ENCODE results near the gene SMAD2. TPM values are rescaled to one million over a fixed set of nuclear protein-coding genes. Genes with fewer than 3 reads are reported as not detected.
A peak's percentile ranks its signal among the peaks of the same experiment; 100 is the strongest.
"Not testable (repeated sequence)": the region's sequence is repeated elsewhere in the genome, so short reads cannot be mapped to it uniquely, and the experiment has no call there.

Gene SMAD2
- polyA plus RNA-seq, 6 donors from 2014 or later, result 49.9 to 77.9 (median 61.0) TPM

- H3K4me3 Mint-ChIP-seq, result no peak overlapping the region
- DNase-seq (no peak), ATAC-seq (ENCODE audit: low read depth in 2 of 2) (no peak)
- no peaks in the 10 kb centered on the region for H3K4me1 Mint-ChIP-seq
- H3K27ac Mint-ChIP-seq, result no peak overlapping the region
- H3K36me3 Mint-ChIP-seq, result peaks cover 0 to 5% of the 10 kb centered on the region in 2 donors
- peaks cover 4 to 16% (median 7%) of the 10 kb centered on the region in 3 donors for H3K27me3 Mint-ChIP-seq
- peaks cover 4 to 43% (median 24%) of the 10 kb centered on the region in 7 donors for H3K9me3 Mint-ChIP-seq
Measured at GRCh38 chr18:47781561-47781960, 148.9 kb downstream of the SMAD2 start.

DNA sequence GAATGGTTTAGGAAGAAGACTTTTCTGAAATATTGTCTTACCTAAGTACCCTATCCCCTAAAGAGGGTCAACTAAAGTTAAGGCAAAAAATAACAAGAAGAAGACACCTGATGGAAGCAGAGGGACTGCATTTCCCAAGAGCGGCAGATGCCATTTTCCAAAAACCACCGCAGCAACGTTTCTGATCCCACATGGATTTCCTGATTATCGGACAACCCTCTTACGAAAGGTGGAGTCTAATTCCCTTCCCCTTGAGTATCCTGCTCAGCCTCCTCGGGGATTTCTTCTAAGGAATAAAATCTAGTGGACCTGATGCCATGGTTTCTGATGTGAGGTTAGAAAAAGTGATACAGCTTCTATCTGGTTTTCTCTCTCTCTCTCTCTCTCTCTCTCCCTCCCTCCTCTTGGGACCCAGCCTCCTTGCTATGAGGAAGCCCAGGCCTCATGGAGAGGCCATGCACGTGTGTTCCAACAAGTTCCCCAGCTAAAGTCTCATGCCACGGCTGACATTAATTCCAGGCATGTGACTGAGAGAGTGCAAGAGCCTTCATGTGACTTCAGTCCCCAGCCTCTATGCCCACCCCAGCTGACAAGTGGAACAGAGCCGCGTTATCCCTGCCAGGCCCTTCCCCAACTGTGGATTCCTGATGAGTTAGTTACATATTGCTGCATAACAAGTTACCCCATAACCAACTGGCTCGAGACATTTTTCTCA, 150.3 kb downstream of the SMAD2 start:
- no peak for ATAC-seq (ENCODE audit: low read depth in 2 of 2)
- Mint-ChIP-seq H3K4me3 (no peak overlapping the region), H3K4me1 (no peaks in the 10 kb centered on the region), H3K9me3 (peaks cover 0 to 29% (median 21%) of the 10 kb centered on the region in 7 donors), H3K27ac (peak overlapping the region in 1 of 6 donors; percentile 51), H3K27me3 (peaks cover 0 to 23% (median 9%) of the 10 kb centered on the region in 3 donors), H3K36me3 (no peaks in the 10 kb centered on the region)
- DNase-seq, result no peak

DNA sequence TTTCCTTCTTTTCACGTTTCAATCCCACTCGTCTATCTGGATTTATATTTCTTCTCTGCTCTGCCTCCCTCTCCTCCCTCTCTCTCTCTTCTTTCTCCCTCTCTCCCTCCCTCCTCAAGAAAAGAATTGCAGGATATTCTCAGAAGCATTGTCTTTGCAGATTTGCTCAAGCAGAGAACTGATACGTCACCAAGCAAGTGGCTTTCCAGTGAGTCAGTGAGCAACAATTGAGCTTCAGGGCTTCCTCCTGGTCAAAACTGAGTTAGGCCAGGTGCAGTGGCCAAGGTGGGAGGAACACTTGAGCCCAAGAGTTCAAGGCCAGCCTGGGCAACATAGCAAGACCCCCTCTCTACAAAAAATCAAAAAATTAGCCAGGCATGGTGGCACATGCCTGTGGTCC, 151.1 kb downstream of the SMAD2 start:
- H3K4me1 Mint-ChIP-seq, result no peaks in the 10 kb centered on the region
- no peaks in the 10 kb centered on the region for H3K36me3 Mint-ChIP-seq
- DNase-seq (no peak), ATAC-seq (ENCODE audit: low read depth in 2 of 2) (no peak)
- peaks cover 0 to 21% (median 16%) of the 10 kb centered on the region in 7 donors for H3K9me3 Mint-ChIP-seq
- H3K27me3 Mint-ChIP-seq, result peaks cover 0 to 21% (median 15%) of the 10 kb centered on the region in 3 donors
- H3K27ac Mint-ChIP-seq, result no peak overlapping the region
- H3K4me3 Mint-ChIP-seq, result no peak overlapping the region

DNA sequence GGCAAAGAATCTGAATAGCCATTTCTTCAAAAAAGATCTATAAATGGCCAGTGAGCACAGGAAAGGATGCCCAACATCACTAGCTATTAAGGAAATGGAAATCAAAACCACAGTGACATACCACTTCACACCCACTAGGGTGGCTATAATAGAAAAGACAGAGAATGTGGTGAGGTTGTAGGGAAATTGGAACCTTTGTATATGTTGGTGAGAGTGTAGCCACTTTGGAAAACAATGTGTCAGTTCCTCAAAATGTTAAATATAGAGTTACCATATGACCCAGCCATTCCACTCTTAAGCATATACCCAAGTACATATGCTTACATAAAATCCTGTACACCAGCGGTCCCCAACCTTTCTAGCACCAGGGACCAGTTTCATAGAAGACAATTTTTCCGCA, 152.8 kb downstream of the SMAD2 start:
- H3K27me3 Mint-ChIP-seq, result peaks cover 0 to 23% (median 19%) of the 10 kb centered on the region in 3 donors

DNA sequence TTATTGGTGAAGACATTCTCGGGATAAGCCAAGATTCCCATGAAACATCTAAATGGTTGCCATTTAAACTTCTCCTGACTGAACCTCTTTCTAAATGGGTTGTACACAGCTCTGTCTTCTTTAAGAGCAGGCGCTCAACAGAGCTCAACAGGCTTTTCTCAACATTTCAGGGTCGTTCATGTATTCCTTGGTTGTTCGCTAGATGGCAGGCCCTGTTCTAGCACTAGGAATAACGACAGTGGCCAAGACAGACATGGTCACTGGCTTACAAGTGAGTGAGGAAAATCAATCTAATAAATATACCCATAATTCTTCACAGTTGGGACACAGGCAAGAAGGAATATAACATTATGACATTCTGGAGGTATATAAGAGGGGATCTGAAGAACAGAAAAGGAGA, 154.5 kb downstream of the SMAD2 start:
- no peaks in the 10 kb centered on the region for H3K36me3 Mint-ChIP-seq
- H3K27ac Mint-ChIP-seq, result no peak overlapping the region
- ATAC-seq (ENCODE audit: low read depth in 2 of 2) (no peak), DNase-seq (no peak)
- peaks cover 0 to 32% (median 25%) of the 10 kb centered on the region in 3 donors for H3K27me3 Mint-ChIP-seq
- no peaks in the 10 kb centered on the region for H3K9me3 Mint-ChIP-seq
- H3K4me1 Mint-ChIP-seq, result no peaks in the 10 kb centered on the region
- no peak overlapping the region for H3K4me3 Mint-ChIP-seq

More for the DNA sequence above, 152.8 kb downstream of the SMAD2 start:
- no peaks in the 10 kb centered on the region for H3K36me3 Mint-ChIP-seq
- peaks cover 0 to 7% (median 4%) of the 10 kb centered on the region in 7 donors for H3K9me3 Mint-ChIP-seq
- H3K27ac Mint-ChIP-seq, result no peak overlapping the region
- no peak for ATAC-seq (ENCODE audit: low read depth in 2 of 2)
- no peak for DNase-seq
- H3K4me3 Mint-ChIP-seq, result no peak overlapping the region
- no peaks in the 10 kb centered on the region for H3K4me1 Mint-ChIP-seq

GRCh38 chr18:47773931-47774330, 156.5 kb downstream of the SMAD2 start:
- H3K27ac Mint-ChIP-seq, result peak overlapping the region in 1 of 6 donors; percentile 40
- ATAC-seq (ENCODE audit: low read depth in 2 of 2) (no peak), DNase-seq (no peak)
- H3K27me3 Mint-ChIP-seq, result peaks cover 9 to 33% (median 32%) of the 10 kb centered on the region in 3 donors
- H3K36me3 Mint-ChIP-seq, result no peaks in the 10 kb centered on the region
- H3K9me3 Mint-ChIP-seq, result no peaks in the 10 kb centered on the region
- H3K4me1 Mint-ChIP-seq, result no peaks in the 10 kb centered on the region
- no peak overlapping the region for H3K4me3 Mint-ChIP-seq

- Mint-ChIP-seq H3K9me3 (no peaks in the 10 kb centered on the region), H3K4me1 (no peaks in the 10 kb centered on the region), H3K36me3 (no peaks in the 10 kb centered on the region), H3K27me3 (peaks cover 9 to 40% (median 39%) of the 10 kb centered on the region in 3 donors), H3K4me3 (no peak overlapping the region), H3K27ac (no peak overlapping the region)
- ATAC-seq (ENCODE audit: low read depth in 2 of 2) (no peak), DNase-seq (peak; percentile 39)
Measured at GRCh38 chr18:47772374-47773248, 157.8 kb downstream of the SMAD2 start.

DNA sequence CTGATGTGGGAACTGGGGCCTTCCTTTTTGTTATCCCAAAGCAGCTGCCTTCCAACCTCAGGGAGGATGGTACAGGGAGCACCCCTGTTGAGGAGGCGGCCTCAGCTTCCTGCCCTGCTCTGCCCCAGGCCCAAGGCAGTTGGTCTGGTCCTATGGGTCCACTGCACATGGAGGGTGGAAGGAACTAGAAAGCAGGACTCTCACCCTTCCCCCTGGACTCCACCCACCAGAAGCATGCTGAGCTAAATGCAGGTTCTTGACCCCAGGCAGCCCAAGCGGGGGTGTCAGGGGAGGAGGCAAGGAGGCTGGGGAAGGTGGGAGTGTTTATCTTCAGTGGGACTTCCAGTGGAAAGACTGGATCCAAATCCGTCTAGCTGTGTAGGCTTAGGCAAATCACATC, 158.5 kb downstream of the SMAD2 start:
- Mint-ChIP-seq H3K4me1 (no peaks in the 10 kb centered on the region), H3K4me3 (no peak overlapping the region), H3K27me3 (peaks cover 9 to 43% (median 38%) of the 10 kb centered on the region in 3 donors), H3K36me3 (no peaks in the 10 kb centered on the region), H3K9me3 (no peaks in the 10 kb centered on the region), H3K27ac (no peak overlapping the region)
- DNase-seq, result no peak
- ATAC-seq (ENCODE audit: low read depth in 2 of 2), result no peak

DNA sequence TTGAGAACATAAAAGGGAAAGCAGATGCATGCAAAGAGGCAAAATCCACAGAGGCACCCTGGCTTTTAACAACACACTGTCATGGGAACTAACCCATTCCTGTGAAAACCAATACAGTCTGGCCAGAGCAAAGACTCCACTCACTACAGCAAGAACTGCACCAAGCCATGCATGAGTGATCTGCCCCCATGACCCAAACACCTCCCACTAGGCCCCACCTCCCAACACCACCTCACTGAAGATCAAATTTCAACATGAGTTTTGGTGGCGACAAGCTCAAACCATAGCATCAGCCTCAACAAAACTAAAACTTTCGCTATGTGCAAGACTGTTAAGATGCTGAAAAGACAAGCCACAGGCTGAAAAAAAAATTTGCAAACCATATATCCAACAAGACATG, 162.8 kb downstream of the SMAD2 start:
- Mint-ChIP-seq H3K4me1 (no peaks in the 10 kb centered on the region), H3K9me3 (peaks cover 0 to 7% (median 0%) of the 10 kb centered on the region in 7 donors), H3K27ac (peak overlapping the region in 1 of 6 donors; percentile 21), H3K4me3 (no peak overlapping the region), H3K36me3 (no peaks in the 10 kb centered on the region), H3K27me3 (peaks cover 32 to 55% (median 37%) of the 10 kb centered on the region in 3 donors)
- ATAC-seq (ENCODE audit: low read depth in 2 of 2) (no peak), DNase-seq (no peak)

- not testable (repeated sequence) for DNase-seq; H3K27ac Mint-ChIP-seq; H3K4me1 Mint-ChIP-seq; ATAC-seq (ENCODE audit: low read depth in 2 of 2); H3K9me3 Mint-ChIP-seq; H3K36me3 Mint-ChIP-seq
- Mint-ChIP-seq H3K27me3 (peaks cover 32 to 56% (median 37%) of the 10 kb centered on the region in 3 donors), H3K4me3 (peak overlapping the region in 1 of 8 donors; percentile 64)
Measured at GRCh38 chr18:47767198-47767597, 163.3 kb downstream of the SMAD2 start.

All from naive B cell (primary cell).